HCT116 (cell line): ENCODE data around the gene TEAD1. TPM values are rescaled to one million over a fixed set of nuclear protein-coding genes. Genes with fewer than 3 reads are reported as not detected.

Source experiments
- ATAC-seq: fragments of 200-7000 bp; cut with Tn5 transposase; 2 replicates; pipeline ENCODE4 v1.9.1; 2020; ENCODE audit warnings: mild to moderate bottlenecking, moderate library complexity
- BruUV-seq: library from RNA; stranded (reverse); fragments of 400-500 nt; replicated peaks from 2 replicates; lab custom pipeline; 2021; lab: Mats Ljungman, UMichigan
- CTCF ChIA-PET: fragments of 300-600 bp; sonication (Branson Sonifier 250); formaldehyde crosslinking; loops from one replicate; lab custom pipeline; 2021; ENCODE audit warnings: antibody characterized with exemption; lab: Charles Lee
- POLR2A ChIA-PET: fragments of 300-600, 350-600 bp; sonication (Branson Sonifier 250); formaldehyde crosslinking; loops from one replicate; lab custom pipeline; 2021; ENCODE audit warnings: antibody characterized with exemption; lab: Charles Lee
- RAD21 ChIA-PET, 2 experiments: fragments of 300-600 bp; sonication (Branson Sonifier 250); formaldehyde crosslinking; loops; one replicate each; lab custom pipeline; 2023; ENCODE audit warnings: low total read pairs in 2 of 2; ENCODE audit not compliant: uncharacterized antibody in 2 of 2, unreplicated experiment in 2 of 2, low non-redundant PET in 1 of 2; lab: Charles Lee
- DNase-seq: peaks from one replicate; pipeline ENCODE4 v3.0.0-alpha.2; 2010; ENCODE audit warnings: low read depth, low spot score
- H2AFZ ChIP-seq: fragments of 200-600 bp; shearing (Covaris generic), sonication (generic); 2 replicates; pipeline ENCODE4 v1.6.1; 2017; ENCODE audit warnings: low read depth, mixed run types, mixed read lengths, antibody characterized with exemption, low read length; ENCODE audit not compliant: poor library complexity, severe bottlenecking
- H3K27ac ChIP-seq: 2 replicates; pipeline ENCODE4 v1.5.1; 2012; ENCODE audit warnings: low read depth, low read length
- H3K27me3 ChIP-seq: fragments of 200-600 bp; sonication (generic); 2 replicates; pipeline ENCODE4 v1.6.1; 2016; ENCODE audit warnings: mixed run types, low read length, mixed read lengths; ENCODE audit not compliant: insufficient read depth
- H3K36me3 ChIP-seq, 2 experiments: fragments of 200-500 bp in 1 of 2; fragments of 200-600 bp in 1 of 2; sonication (Bioruptor generic) in 1 of 2; sonication (generic) in 1 of 2; 2 replicates each; pipeline versions ENCODE4 v1.5.1 to v1.6.1; 2014 to 2016; ENCODE audit warnings: low read length in 2 of 2, inconsistent platforms in 1 of 2, mixed read lengths in 1 of 2, mixed run types in 1 of 2; ENCODE audit not compliant: insufficient read depth in 2 of 2, control insufficient read depth in 1 of 2
- H3K4me1 ChIP-seq, 2 experiments: fragments of 200-600 bp in 1 of 2; sonication (generic) in 1 of 2; 2 replicates each; pipeline versions ENCODE4 v1.5.1 to v1.6.1; 2012 to 2017; ENCODE audit warnings: low read length in 2 of 2, inconsistent platforms in 1 of 2, mild to moderate bottlenecking in 1 of 2, mixed read lengths in 1 of 2, mixed run types in 1 of 2, moderate library complexity in 1 of 2; ENCODE audit not compliant: insufficient read depth in 2 of 2, control insufficient read depth in 1 of 2
- H3K4me2 ChIP-seq: fragments of 200-600 bp; sonication (generic); 2 replicates; pipeline ENCODE4 v1.6.1; 2017; ENCODE audit warnings: mixed run types, low read length, mixed read lengths
- H3K4me3 ChIP-seq, 2 experiments: fragments of 200-600 bp in 1 of 2; sonication (generic) in 1 of 2; replicated peaks in 1 of 2; 2 replicates each; pipeline ENCODE4 v1.5.1; 2011 to 2016; ENCODE audit warnings: low read length in 2 of 2, control low read depth in 1 of 2, low read depth in 1 of 2, mild to moderate bottlenecking in 1 of 2, mixed read lengths in 1 of 2, mixed run types in 1 of 2
- H3K79me2 ChIP-seq: fragments of 200-600 bp; sonication (generic); 2 replicates; pipeline ENCODE4 v1.6.1; 2017; ENCODE audit warnings: mild to moderate bottlenecking, mixed run types, low read length, moderate library complexity, mixed read lengths; ENCODE audit not compliant: insufficient read depth
- H3K9ac ChIP-seq: fragments of 200-600 bp; sonication (generic); 2 replicates; pipeline ENCODE4 v1.6.1; 2016; ENCODE audit warnings: low read length, mixed read lengths
- H3K9me2 ChIP-seq: fragments of 200-600 bp; sonication (generic), shearing (Covaris generic); 2 replicates; pipeline ENCODE4 v1.6.1; 2017; ENCODE audit warnings: mixed run types, mild to moderate bottlenecking, moderate library complexity; ENCODE audit not compliant: insufficient read depth
- H3K9me3 ChIP-seq, 2 experiments: fragments of 200-500 bp in 1 of 2; fragments of 200-600 bp in 1 of 2; sonication (Bioruptor generic) in 1 of 2; sonication (generic) in 1 of 2; 2 replicates each; pipeline ENCODE4 v1.6.1; 2014 to 2017; ENCODE audit warnings: low read length in 2 of 2, mixed read lengths in 2 of 2, inconsistent platforms in 1 of 2, low read depth in 1 of 2, mild to moderate bottlenecking in 1 of 2, mixed run types in 1 of 2, moderate library complexity in 1 of 2; ENCODE audit not compliant: control insufficient read depth in 1 of 2, insufficient read depth in 1 of 2
- H4K20me1 ChIP-seq: fragments of 200-600 bp; sonication (generic), shearing (Covaris generic); 2 replicates; pipeline ENCODE4 v1.6.1; 2017; ENCODE audit warnings: mixed run types, mild to moderate bottlenecking, moderate library complexity; ENCODE audit not compliant: insufficient read depth
- CBX3 ChIP-seq: IDR thresholded peaks from 2 replicates; pipeline ENCODE4 v1.6.1; 2012; ENCODE audit warnings: low read depth
- CEBPB ChIP-seq: IDR thresholded peaks from 2 replicates; pipeline ENCODE4 v1.6.1; 2012; ENCODE audit warnings: low read depth
- EGR1 ChIP-seq: IDR thresholded peaks from 2 replicates; pipeline ENCODE4 v1.6.1; 2012; ENCODE audit warnings: low read depth
- EZH2phosphoT487 ChIP-seq: fragments of 200-600 bp; IDR thresholded peaks from 2 replicates; pipeline ENCODE4 v1.6.1; 2018; ENCODE audit warnings: antibody characterized with exemption, borderline replicate concordance
- FOSL1 ChIP-seq: IDR thresholded peaks from 2 replicates; pipeline ENCODE4 v1.6.1; 2012; ENCODE audit warnings: low read depth
- JUND ChIP-seq: IDR thresholded peaks from 2 replicates; pipeline ENCODE4 v1.6.1; 2012
- MAX ChIP-seq: IDR thresholded peaks from 2 replicates; pipeline ENCODE4 v1.6.1; 2012
- POLR2A ChIP-seq: IDR thresholded peaks from 2 replicates; pipeline ENCODE4 v1.7.0; 2011; ENCODE audit warnings: borderline replicate concordance; ENCODE audit not compliant: insufficient read depth, insufficient read length; ENCODE audit errors: extremely low read depth
- RAD21 ChIP-seq: IDR thresholded peaks from 2 replicates; pipeline ENCODE4 v1.6.1; 2012; ENCODE audit warnings: low read depth, mild to moderate bottlenecking
- SIN3A ChIP-seq: IDR thresholded peaks from 2 replicates; pipeline ENCODE4 v1.6.1; 2012; ENCODE audit warnings: low read depth
- SP1 ChIP-seq: IDR thresholded peaks from 2 replicates; pipeline ENCODE4 v1.6.1; 2012; ENCODE audit warnings: low read depth
- TCF7L2 ChIP-seq: IDR thresholded peaks from 2 replicates; pipeline ENCODE4 v1.7.0; 2011; ENCODE audit warnings: borderline replicate concordance, inconsistent platforms; ENCODE audit not compliant: insufficient read depth, insufficient read length; ENCODE audit errors: extremely low read depth
- YY1 ChIP-seq: IDR thresholded peaks from 2 replicates; pipeline ENCODE4 v1.6.1; 2011; ENCODE audit warnings: low read length, low read depth, moderate library complexity, mild to moderate bottlenecking; ENCODE audit not compliant: insufficient replicate concordance; ENCODE audit errors: extremely low read depth
- ZFX ChIP-seq: fragments of 450-650 bp; IDR thresholded peaks from 2 replicates; pipeline ENCODE4 v1.6.1; 2017
- ZNF274 ChIP-seq: fragments of 200-500 bp; sonication (Bioruptor generic); IDR thresholded peaks from 2 replicates; pipeline ENCODE4 v1.6.1; 2014; ENCODE audit warnings: mild to moderate bottlenecking, low read depth, low read length, inconsistent platforms
- intact Hi-C: fragments of 100-400 bp; cut with micrococcal nuclease; formaldehyde crosslinking; loops from 2 replicates; pipeline ENCODE4 v1.10.0; 2022
- total RNA-seq: library from RNA; stranded (reverse); gene quantifications from one replicate; pipeline ENCODE4 v1.2.1, GENCODE V29; 2021; ENCODE audit not compliant: unreplicated experiment
- TF ChIP-seq, protein P1 (sequence below): IDR thresholded peaks from 2 replicates; pipeline ENCODE4 v1.6.1; 2012
- TF ChIP-seq, protein P2 (sequence below), 3 experiments: fragments of 200-600 bp in 1 of 3; sonication (generic) in 1 of 3; IDR thresholded peaks in 2 of 3; conservative IDR thresholded peaks in 1 of 3; 2 replicates each; pipeline ENCODE4 v1.5.1; 2012 to 2017; ENCODE audit warnings: low read depth in 2 of 3, low read length in 2 of 3, antibody characterized with exemption in 1 of 3, borderline replicate concordance in 1 of 3, control low read depth in 1 of 3, mild to moderate bottlenecking in 1 of 3, mixed read lengths in 1 of 3, mixed run types in 1 of 3, moderate library complexity in 1 of 3; ENCODE audit not compliant: insufficient read depth in 1 of 3
- TF ChIP-seq, protein P3 (sequence below): IDR thresholded peaks from 2 replicates; pipeline ENCODE4 v1.6.1; 2012; ENCODE audit warnings: low read depth
- TF ChIP-seq, protein P4 (sequence below): IDR thresholded peaks from 2 replicates; pipeline ENCODE4 v1.6.1; 2011; ENCODE audit warnings: mild to moderate bottlenecking, low read length, moderate library complexity; ENCODE audit not compliant: insufficient replicate concordance; ENCODE audit errors: extremely low read depth

TEAD1 gene
- total RNA-seq, 1 experiment from 2014 or later = 103 TPM

GRCh38 chr11:12681466-12681865, 7.2 kb downstream of the TEAD1 start:
- H3K79me2 ChIP-seq = peaks cover 100% of the 10 kb centered on the region
- no peaks in the 10 kb centered on the region; a peak in 1 of 4 replicates for H3K36me3 ChIP-seq
- BruUV-seq = no TSS peak
- no peak for TF ChIP-seq SP1
- no peak for TF ChIP-seq MAX
- no peak for TF ChIP-seq ZFX
- TF ChIP-seq CBX3 = no peak
- TF ChIP-seq EGR1 = no peak
- TF ChIP-seq TCF7L2 = no peak
- no peak for TF ChIP-seq JUND
- no peak for TF ChIP-seq ZNF274
- TF ChIP-seq CEBPB = no peak
- TF ChIP-seq RAD21 = no peak
- TF ChIP-seq, protein P1, sequence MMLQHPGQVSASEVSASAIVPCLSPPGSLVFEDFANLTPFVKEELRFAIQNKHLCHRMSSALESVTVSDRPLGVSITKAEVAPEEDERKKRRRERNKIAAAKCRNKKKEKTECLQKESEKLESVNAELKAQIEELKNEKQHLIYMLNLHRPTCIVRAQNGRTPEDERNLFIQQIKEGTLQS = no peak
- TF ChIP-seq FOSL1 = no peak
- no peak for TF ChIP-seq POLR2A
- no peak for TF ChIP-seq SIN3A
- TF ChIP-seq, protein P2, sequence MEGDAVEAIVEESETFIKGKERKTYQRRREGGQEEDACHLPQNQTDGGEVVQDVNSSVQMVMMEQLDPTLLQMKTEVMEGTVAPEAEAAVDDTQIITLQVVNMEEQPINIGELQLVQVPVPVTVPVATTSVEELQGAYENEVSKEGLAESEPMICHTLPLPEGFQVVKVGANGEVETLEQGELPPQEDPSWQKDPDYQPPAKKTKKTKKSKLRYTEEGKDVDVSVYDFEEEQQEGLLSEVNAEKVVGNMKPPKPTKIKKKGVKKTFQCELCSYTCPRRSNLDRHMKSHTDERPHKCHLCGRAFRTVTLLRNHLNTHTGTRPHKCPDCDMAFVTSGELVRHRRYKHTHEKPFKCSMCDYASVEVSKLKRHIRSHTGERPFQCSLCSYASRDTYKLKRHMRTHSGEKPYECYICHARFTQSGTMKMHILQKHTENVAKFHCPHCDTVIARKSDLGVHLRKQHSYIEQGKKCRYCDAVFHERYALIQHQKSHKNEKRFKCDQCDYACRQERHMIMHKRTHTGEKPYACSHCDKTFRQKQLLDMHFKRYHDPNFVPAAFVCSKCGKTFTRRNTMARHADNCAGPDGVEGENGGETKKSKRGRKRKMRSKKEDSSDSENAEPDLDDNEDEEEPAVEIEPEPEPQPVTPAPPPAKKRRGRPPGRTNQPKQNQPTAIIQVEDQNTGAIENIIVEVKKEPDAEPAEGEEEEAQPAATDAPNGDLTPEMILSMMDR (IDR thresholded peaks at IDR 0.05 in 2 of 3, conservative IDR thresholded peaks at IDR 0.05 in 1 of 3; ENCODE audit: borderline replicate concordance in 1 of 3, insufficient read depth in 1 of 3, low read depth in 2 of 3, low read length in 2 of 3) = no peak
- TF ChIP-seq EZH2phosphoT487 = no peak
- TF ChIP-seq, protein P3, sequence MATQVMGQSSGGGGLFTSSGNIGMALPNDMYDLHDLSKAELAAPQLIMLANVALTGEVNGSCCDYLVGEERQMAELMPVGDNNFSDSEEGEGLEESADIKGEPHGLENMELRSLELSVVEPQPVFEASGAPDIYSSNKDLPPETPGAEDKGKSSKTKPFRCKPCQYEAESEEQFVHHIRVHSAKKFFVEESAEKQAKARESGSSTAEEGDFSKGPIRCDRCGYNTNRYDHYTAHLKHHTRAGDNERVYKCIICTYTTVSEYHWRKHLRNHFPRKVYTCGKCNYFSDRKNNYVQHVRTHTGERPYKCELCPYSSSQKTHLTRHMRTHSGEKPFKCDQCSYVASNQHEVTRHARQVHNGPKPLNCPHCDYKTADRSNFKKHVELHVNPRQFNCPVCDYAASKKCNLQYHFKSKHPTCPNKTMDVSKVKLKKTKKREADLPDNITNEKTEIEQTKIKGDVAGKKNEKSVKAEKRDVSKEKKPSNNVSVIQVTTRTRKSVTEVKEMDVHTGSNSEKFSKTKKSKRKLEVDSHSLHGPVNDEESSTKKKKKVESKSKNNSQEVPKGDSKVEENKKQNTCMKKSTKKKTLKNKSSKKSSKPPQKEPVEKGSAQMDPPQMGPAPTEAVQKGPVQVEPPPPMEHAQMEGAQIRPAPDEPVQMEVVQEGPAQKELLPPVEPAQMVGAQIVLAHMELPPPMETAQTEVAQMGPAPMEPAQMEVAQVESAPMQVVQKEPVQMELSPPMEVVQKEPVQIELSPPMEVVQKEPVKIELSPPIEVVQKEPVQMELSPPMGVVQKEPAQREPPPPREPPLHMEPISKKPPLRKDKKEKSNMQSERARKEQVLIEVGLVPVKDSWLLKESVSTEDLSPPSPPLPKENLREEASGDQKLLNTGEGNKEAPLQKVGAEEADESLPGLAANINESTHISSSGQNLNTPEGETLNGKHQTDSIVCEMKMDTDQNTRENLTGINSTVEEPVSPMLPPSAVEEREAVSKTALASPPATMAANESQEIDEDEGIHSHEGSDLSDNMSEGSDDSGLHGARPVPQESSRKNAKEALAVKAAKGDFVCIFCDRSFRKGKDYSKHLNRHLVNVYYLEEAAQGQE = no peak
- no peak for TF ChIP-seq YY1
- TF ChIP-seq, protein P4, sequence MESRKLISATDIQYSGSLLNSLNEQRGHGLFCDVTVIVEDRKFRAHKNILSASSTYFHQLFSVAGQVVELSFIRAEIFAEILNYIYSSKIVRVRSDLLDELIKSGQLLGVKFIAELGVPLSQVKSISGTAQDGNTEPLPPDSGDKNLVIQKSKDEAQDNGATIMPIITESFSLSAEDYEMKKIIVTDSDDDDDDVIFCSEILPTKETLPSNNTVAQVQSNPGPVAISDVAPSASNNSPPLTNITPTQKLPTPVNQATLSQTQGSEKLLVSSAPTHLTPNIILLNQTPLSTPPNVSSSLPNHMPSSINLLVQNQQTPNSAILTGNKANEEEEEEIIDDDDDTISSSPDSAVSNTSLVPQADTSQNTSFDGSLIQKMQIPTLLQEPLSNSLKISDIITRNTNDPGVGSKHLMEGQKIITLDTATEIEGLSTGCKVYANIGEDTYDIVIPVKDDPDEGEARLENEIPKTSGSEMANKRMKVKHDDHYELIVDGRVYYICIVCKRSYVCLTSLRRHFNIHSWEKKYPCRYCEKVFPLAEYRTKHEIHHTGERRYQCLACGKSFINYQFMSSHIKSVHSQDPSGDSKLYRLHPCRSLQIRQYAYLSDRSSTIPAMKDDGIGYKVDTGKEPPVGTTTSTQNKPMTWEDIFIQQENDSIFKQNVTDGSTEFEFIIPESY = no peak
- TF ChIP-seq, all 23 proteins: peak for 0
- intact Hi-C loops = no loop called here
- ChIA-PET POLR2A (no interaction called here), RAD21 (no interaction called here), CTCF (no interaction called here)
- Histone ChIP-seq H3K4me1 (peaks cover 54 to 63% of the 10 kb centered on the region in 2 experiments), H3K9me3 (no peaks in the 10 kb centered on the region), H4K20me1 (no peaks in the 10 kb centered on the region), H2AFZ (no peak overlapping the region), H3K9ac (no peak overlapping the region), H3K27ac (no peak overlapping the region), H3K27me3 (no peaks in the 10 kb centered on the region), H3K9me2 (no peaks in the 10 kb centered on the region), H3K4me3 (no peak overlapping the region), H3K4me2 (no peak overlapping the region)
- DNase-seq (no peak), ATAC-seq (no peak)
